HG03354 (cell line): Measurements from ENCODE around the gene USP2.
"Not testable (repeated sequence)": the region's sequence is repeated elsewhere in the genome, so short reads cannot be mapped to it uniquely, and the experiment has no call there.

Experiments
- ATAC-seq: cut with Tn5 transposase; IDR thresholded peaks from one replicate; pipeline ENCODE4 v1.9.1; 2021; ENCODE audit warnings: mild to moderate bottlenecking; ENCODE audit not compliant: unreplicated experiment, poor library complexity, severe bottlenecking

USP2 gene

GRCh38 chr11:119415517-119415916, 34.0 kb upstream of the USP2 start:
- no peak for ATAC-seq

GRCh38 chr11:119414734-119415133, 33.2 kb upstream of the USP2 start:
- no peak for ATAC-seq

GRCh38 chr11:119414321-119414720, 32.8 kb upstream of the USP2 start:
- ATAC-seq = no peak

GRCh38 chr11:119412072-119412471, 30.6 kb upstream of the USP2 start:
- no peak for ATAC-seq

- no peak for ATAC-seq
Measured at GRCh38 chr11:119410501-119410900, 29.0 kb upstream of the USP2 start.

GRCh38 chr11:119409731-119410130, 28.2 kb upstream of the USP2 start:
- no peak for ATAC-seq

- no peak for ATAC-seq
Measured at GRCh38 chr11:119406005-119406404, 24.5 kb upstream of the USP2 start.

- not testable (repeated sequence) for ATAC-seq
Measured at GRCh38 chr11:119405448-119405847, 24.0 kb upstream of the USP2 start.

- no peak for ATAC-seq
Measured at GRCh38 chr11:119404872-119405271, 23.4 kb upstream of the USP2 start.

GRCh38 chr11:119403021-119403420, 21.5 kb upstream of the USP2 start:
- ATAC-seq = no peak

GRCh38 chr11:119402470-119402869, 21.0 kb upstream of the USP2 start:
- ATAC-seq = no peak

- no peak for ATAC-seq
Measured at GRCh38 chr11:119400860-119401259, 19.4 kb upstream of the USP2 start.

GRCh38 chr11:119397740-119398139, 16.2 kb upstream of the USP2 start:
- ATAC-seq = no peak

GRCh38 chr11:119396835-119397234, 15.3 kb upstream of the USP2 start:
- ATAC-seq = no peak

- no peak for ATAC-seq
Measured at GRCh38 chr11:119391275-119391674, 9.8 kb upstream of the USP2 start.

- no peak for ATAC-seq
Measured at GRCh38 chr11:119389611-119390254, 8.2 kb upstream of the USP2 start.

- ATAC-seq = no peak
Measured at GRCh38 chr11:119388103-119388502, 6.6 kb upstream of the USP2 start.

- ATAC-seq = no peak
Measured at GRCh38 chr11:119384332-119384731, 2.8 kb upstream of the USP2 start.

- not testable (repeated sequence) for ATAC-seq
Measured at GRCh38 chr11:119382513-119382912, 1.0 kb upstream of the USP2 start.

- no peak for ATAC-seq
Measured at GRCh38 chr11:119382101-119382500, 611 bp upstream of the USP2 start.

- ATAC-seq = no peak
Measured at GRCh38 chr11:119380827-119381180, 686 bp downstream of the USP2 start.

- ATAC-seq = no peak
Measured at GRCh38 chr11:119380160-119380826, 1.2 kb downstream of the USP2 start.
